GM23338 (cell line): Measurements from ENCODE around the gene CERT1.
A peak's percentile ranks its signal among the peaks of the same experiment; 100 is the strongest.

ENCODE experiments used
- ETS1 ChIP-seq: IDR thresholded peaks from 2 replicates; pipeline ENCODE4 v1.6.1; 2016; ENCODE audit warnings: antibody characterized with exemption
- EZH2 ChIP-seq: fragments of 200-600 bp; sonication (generic); IDR thresholded peaks from one replicate; pipeline ENCODE4 v1.8.0; 2017; ENCODE audit warnings: antibody characterized with exemption, mild to moderate bottlenecking, low read depth; ENCODE audit not compliant: unreplicated experiment
- EZH2phosphoT487 ChIP-seq: fragments of 200-600 bp; sonication (generic); IDR thresholded peaks from one replicate; pipeline ENCODE4 v1.8.1; 2018; ENCODE audit warnings: antibody characterized with exemption; ENCODE audit not compliant: unreplicated experiment
- JUNB ChIP-seq: IDR thresholded peaks from one replicate; pipeline ENCODE4 v1.6.1; 2016; ENCODE audit warnings: antibody characterized with exemption; ENCODE audit not compliant: unreplicated experiment
- POLR2AphosphoS5 ChIP-seq: IDR thresholded peaks from 2 replicates; pipeline ENCODE4 v1.6.1; 2016; ENCODE audit warnings: antibody characterized with exemption, low read depth
- TF ChIP-seq, protein P1 (sequence below), 2 experiments: fragments of 200-600 bp in 1 of 2; sonication (generic) in 1 of 2; conservative IDR thresholded peaks; 2 replicates each; pipeline versions ENCODE4 v1.5.1 to v1.6.1; 2016 to 2017; ENCODE audit warnings: antibody characterized with exemption in 2 of 2, low read depth in 2 of 2, mild to moderate bottlenecking in 2 of 2, moderate library complexity in 1 of 2
- TF ChIP-seq, protein P2 (sequence below): IDR thresholded peaks from one replicate; pipeline ENCODE4 v1.6.1; 2018; ENCODE audit warnings: antibody characterized with exemption; ENCODE audit not compliant: unreplicated experiment

DNA sequence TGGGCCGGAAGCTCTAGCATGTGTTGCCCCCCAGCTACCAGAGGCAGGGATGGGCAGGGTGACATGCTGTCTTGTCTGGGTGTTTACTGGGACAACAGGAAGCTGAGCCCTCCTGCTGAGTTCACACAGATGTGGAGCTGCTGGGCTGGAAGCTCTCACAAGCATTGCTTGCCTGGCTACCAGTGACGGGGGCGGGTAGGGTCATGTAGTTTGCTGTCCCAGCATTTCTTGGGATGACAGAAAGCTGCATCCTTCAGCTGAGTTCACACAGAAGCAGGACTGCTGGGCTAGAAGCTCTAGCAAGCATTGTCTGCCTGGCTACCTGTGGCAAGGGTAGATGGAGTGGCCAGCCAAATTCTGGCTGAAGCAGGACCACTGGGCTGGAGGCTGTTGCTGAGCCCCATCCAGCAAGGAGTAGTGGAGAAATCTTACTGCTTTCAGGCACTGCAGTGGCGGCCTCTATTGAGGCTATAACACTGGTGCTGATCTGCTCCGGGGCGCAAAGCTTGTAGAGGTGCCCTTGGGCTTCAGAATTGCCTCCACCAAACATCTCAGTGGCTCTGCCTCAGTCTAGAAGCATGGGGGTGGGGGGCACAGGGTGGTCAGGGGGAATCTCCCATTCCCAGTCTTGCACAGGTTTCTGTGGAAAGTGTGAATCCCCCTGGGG lies 25.4 kb upstream of the CERT1 start:
- TF ChIP-seq, protein P1, sequence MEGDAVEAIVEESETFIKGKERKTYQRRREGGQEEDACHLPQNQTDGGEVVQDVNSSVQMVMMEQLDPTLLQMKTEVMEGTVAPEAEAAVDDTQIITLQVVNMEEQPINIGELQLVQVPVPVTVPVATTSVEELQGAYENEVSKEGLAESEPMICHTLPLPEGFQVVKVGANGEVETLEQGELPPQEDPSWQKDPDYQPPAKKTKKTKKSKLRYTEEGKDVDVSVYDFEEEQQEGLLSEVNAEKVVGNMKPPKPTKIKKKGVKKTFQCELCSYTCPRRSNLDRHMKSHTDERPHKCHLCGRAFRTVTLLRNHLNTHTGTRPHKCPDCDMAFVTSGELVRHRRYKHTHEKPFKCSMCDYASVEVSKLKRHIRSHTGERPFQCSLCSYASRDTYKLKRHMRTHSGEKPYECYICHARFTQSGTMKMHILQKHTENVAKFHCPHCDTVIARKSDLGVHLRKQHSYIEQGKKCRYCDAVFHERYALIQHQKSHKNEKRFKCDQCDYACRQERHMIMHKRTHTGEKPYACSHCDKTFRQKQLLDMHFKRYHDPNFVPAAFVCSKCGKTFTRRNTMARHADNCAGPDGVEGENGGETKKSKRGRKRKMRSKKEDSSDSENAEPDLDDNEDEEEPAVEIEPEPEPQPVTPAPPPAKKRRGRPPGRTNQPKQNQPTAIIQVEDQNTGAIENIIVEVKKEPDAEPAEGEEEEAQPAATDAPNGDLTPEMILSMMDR (conservative IDR thresholded peaks at IDR 0.05; ENCODE audit: low read depth in 2 of 2), result peak in 1 of 2 experiments; percentile 33; a peak in 1 of 4 replicates
- TF ChIP-seq POLR2AphosphoS5 (no peak), EZH2phosphoT487 (no peak), JUNB (no peak), EZH2 (no peak), ETS1 (no peak)
- TF ChIP-seq, protein P2, sequence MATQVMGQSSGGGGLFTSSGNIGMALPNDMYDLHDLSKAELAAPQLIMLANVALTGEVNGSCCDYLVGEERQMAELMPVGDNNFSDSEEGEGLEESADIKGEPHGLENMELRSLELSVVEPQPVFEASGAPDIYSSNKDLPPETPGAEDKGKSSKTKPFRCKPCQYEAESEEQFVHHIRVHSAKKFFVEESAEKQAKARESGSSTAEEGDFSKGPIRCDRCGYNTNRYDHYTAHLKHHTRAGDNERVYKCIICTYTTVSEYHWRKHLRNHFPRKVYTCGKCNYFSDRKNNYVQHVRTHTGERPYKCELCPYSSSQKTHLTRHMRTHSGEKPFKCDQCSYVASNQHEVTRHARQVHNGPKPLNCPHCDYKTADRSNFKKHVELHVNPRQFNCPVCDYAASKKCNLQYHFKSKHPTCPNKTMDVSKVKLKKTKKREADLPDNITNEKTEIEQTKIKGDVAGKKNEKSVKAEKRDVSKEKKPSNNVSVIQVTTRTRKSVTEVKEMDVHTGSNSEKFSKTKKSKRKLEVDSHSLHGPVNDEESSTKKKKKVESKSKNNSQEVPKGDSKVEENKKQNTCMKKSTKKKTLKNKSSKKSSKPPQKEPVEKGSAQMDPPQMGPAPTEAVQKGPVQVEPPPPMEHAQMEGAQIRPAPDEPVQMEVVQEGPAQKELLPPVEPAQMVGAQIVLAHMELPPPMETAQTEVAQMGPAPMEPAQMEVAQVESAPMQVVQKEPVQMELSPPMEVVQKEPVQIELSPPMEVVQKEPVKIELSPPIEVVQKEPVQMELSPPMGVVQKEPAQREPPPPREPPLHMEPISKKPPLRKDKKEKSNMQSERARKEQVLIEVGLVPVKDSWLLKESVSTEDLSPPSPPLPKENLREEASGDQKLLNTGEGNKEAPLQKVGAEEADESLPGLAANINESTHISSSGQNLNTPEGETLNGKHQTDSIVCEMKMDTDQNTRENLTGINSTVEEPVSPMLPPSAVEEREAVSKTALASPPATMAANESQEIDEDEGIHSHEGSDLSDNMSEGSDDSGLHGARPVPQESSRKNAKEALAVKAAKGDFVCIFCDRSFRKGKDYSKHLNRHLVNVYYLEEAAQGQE, result no peak
